Liver (tissue), 3 donors: ENCODE data around the gene ATP2A3.

Source experiments
- ATF3 ChIP-seq: IDR thresholded peaks from 2 replicates; pipeline ENCODE4 v1.6.1; 2016; ENCODE audit warnings: antibody characterized with exemption
- CTCF ChIP-seq: fragments of 150-350 bp; IDR thresholded peaks from 2 replicates; pipeline ENCODE4 v1.5.1; 2017; ENCODE audit warnings: improper control_type of control experiment, low read depth, low read length; ENCODE audit not compliant: missing input control
- GABPA ChIP-seq, 2 donors: IDR thresholded peaks in 1 of 2; conservative IDR thresholded peaks in 1 of 2; 2 replicates each; pipeline ENCODE4 v1.6.1; 2016; ENCODE audit warnings: antibody characterized with exemption in 2 of 2, mild to moderate bottlenecking in 1 of 2, moderate library complexity in 1 of 2
- JUND ChIP-seq, 2 donors: IDR thresholded peaks; 2 replicates each; pipeline ENCODE4 v1.6.1; 2016; ENCODE audit warnings: antibody characterized with exemption in 2 of 2
- MAX ChIP-seq: IDR thresholded peaks from 2 replicates; pipeline ENCODE4 v1.6.1; 2016; ENCODE audit warnings: antibody characterized with exemption
- REST ChIP-seq: IDR thresholded peaks from 2 replicates; pipeline ENCODE4 v1.6.1; 2016; ENCODE audit warnings: antibody characterized with exemption, mild to moderate bottlenecking
- SP1 ChIP-seq: IDR thresholded peaks from 2 replicates; pipeline ENCODE4 v1.6.1; 2018; ENCODE audit warnings: antibody characterized with exemption, mild to moderate bottlenecking
- TAF1 ChIP-seq: conservative IDR thresholded peaks from 2 replicates; pipeline ENCODE4 v1.6.1; 2016; ENCODE audit warnings: antibody characterized with exemption, mild to moderate bottlenecking
- YY1 ChIP-seq: IDR thresholded peaks from 2 replicates; pipeline ENCODE4 v1.6.1; 2016; ENCODE audit warnings: antibody characterized with exemption, mild to moderate bottlenecking
- ZBTB33 ChIP-seq: IDR thresholded peaks from 2 replicates; pipeline ENCODE4 v1.6.1; 2016; ENCODE audit warnings: antibody characterized with exemption
- donor health status: healthy.
- donor health status: healthy.

- no peak for TF ChIP-seq ATF3
- TF ChIP-seq CTCF = no peak
- no peak for TF ChIP-seq TAF1
- TF ChIP-seq ZBTB33 = no peak
- TF ChIP-seq REST = no peak
- TF ChIP-seq JUND (IDR thresholded peaks at IDR 0.05) = no peak
- TF ChIP-seq YY1 = no peak
- TF ChIP-seq MAX = no peak
- no peak for TF ChIP-seq SP1
- TF ChIP-seq GABPA (IDR thresholded peaks at IDR 0.05 in 1 of 2, conservative IDR thresholded peaks at IDR 0.05 in 1 of 2) = no peak
Observed at GRCh38 chr17:3897731-3898130, 66.5 kb downstream of the ATP2A3 start.
